ENCODE measurements around the gene PPP6R1. TPM values are rescaled to one million over a fixed set of nuclear protein-coding genes. Genes with fewer than 3 reads are reported as not detected.

Gene PPP6R1
- total and polyA plus RNA-seq, 2 experiments from 2014 or later = 37.1 to 76.0 TPM

GRCh38 chr19:55252760-55253663, 5.8 kb downstream of the PPP6R1 start:
- H3K9me3 ChIP-seq (ENCODE audit: low read depth) = no peaks in the 10 kb centered on the region
- H3K4me1 ChIP-seq (ENCODE audit: insufficient read depth) = peaks cover 19% of the 10 kb centered on the region
- no peak overlapping the region for H2AFZ ChIP-seq
- WGBS (ENCODE audit: low lambda C conversion rate, missing lambda C conversion rate) = 94% methylated on average over 21 of the region's 21 CpGs
- no peak overlapping the region for H3K4me2 ChIP-seq
- no peaks in the 10 kb centered on the region for H3K9me2 ChIP-seq (replicated peaks; ENCODE audit: insufficient read depth)
- H3K79me2 ChIP-seq = peaks cover 100% of the 10 kb centered on the region
- no peaks in the 10 kb centered on the region for H3K36me3 ChIP-seq (replicated peaks; ENCODE audit: insufficient read depth, low read depth)
- H3K27me3 ChIP-seq = no peaks in the 10 kb centered on the region
- no peak overlapping the region for H3K4me3 ChIP-seq
- H3K27ac ChIP-seq = no peak overlapping the region
- TF ChIP-seq EZH2phosphoT487 (IDR thresholded peaks at IDR 0.05; ENCODE audit: low read depth, severe bottlenecking, unreplicated experiment) (no peak), EZH2 (IDR thresholded peaks at IDR 0.05; ENCODE audit: borderline replicate concordance) (no peak), CTCF (IDR thresholded peaks at IDR 0.05; ENCODE audit: poor library complexity) (no peak)
- DNase-seq (ENCODE audit: low spot score) = no peak
- peaks cover 100% of the 10 kb centered on the region for H4K20me1 ChIP-seq (ENCODE audit: insufficient read depth, poor library complexity, severe bottlenecking)

GRCh38 chr19:55251341-55252081, 7.3 kb downstream of the PPP6R1 start:
- no peak overlapping the region for H3K4me3 ChIP-seq

GRCh38 chr19:55250262-55251036, 8.4 kb downstream of the PPP6R1 start:
- H3K27me3 ChIP-seq = no peaks in the 10 kb centered on the region
- H3K36me3 ChIP-seq (replicated peaks; ENCODE audit: insufficient read depth, low read depth) = no peaks in the 10 kb centered on the region
- H3K4me3 ChIP-seq = no peak overlapping the region
- TF ChIP-seq EZH2 (IDR thresholded peaks at IDR 0.05; ENCODE audit: borderline replicate concordance) = no peak
- TF ChIP-seq EZH2phosphoT487 (IDR thresholded peaks at IDR 0.05; ENCODE audit: low read depth, severe bottlenecking, unreplicated experiment) = no peak
- no peak for TF ChIP-seq CTCF (IDR thresholded peaks at IDR 0.05; ENCODE audit: poor library complexity)
- H4K20me1 ChIP-seq (ENCODE audit: insufficient read depth, poor library complexity, severe bottlenecking) = peaks cover 98% of the 10 kb centered on the region
- peaks cover 2% of the 10 kb centered on the region for H3K4me1 ChIP-seq (ENCODE audit: insufficient read depth)
- H2AFZ ChIP-seq = no peak overlapping the region
- no peak overlapping the region for H3K4me2 ChIP-seq
- no peak overlapping the region for H3K27ac ChIP-seq
- DNase-seq (ENCODE audit: low spot score) = no peak
- no peaks in the 10 kb centered on the region for H3K9me2 ChIP-seq (replicated peaks; ENCODE audit: insufficient read depth)
- no peaks in the 10 kb centered on the region for H3K9me3 ChIP-seq (ENCODE audit: low read depth)
- WGBS (ENCODE audit: low lambda C conversion rate, missing lambda C conversion rate) = 96% methylated on average over 18 of the region's 18 CpGs
- H3K79me2 ChIP-seq = peaks cover 87% of the 10 kb centered on the region

More at GRCh38 chr19:55251341-55252081, 7.3 kb downstream of the PPP6R1 start:
- Histone ChIP-seq H3K36me3 (replicated peaks; ENCODE audit: insufficient read depth, low read depth) (no peaks in the 10 kb centered on the region), H3K4me1 (ENCODE audit: insufficient read depth) (peaks cover 12% of the 10 kb centered on the region), H3K79me2 (peaks cover 98% of the 10 kb centered on the region), H3K4me2 (no peak overlapping the region), H3K9me2 (replicated peaks; ENCODE audit: insufficient read depth) (no peaks in the 10 kb centered on the region), H4K20me1 (ENCODE audit: insufficient read depth, poor library complexity, severe bottlenecking) (peaks cover 100% of the 10 kb centered on the region), H3K27ac (no peak overlapping the region), H2AFZ (no peak overlapping the region), H3K9me3 (ENCODE audit: low read depth) (no peaks in the 10 kb centered on the region), H3K27me3 (no peaks in the 10 kb centered on the region)
- TF ChIP-seq CTCF (IDR thresholded peaks at IDR 0.05; ENCODE audit: poor library complexity) = no peak
- no peak for TF ChIP-seq EZH2phosphoT487 (IDR thresholded peaks at IDR 0.05; ENCODE audit: low read depth, severe bottlenecking, unreplicated experiment)
- TF ChIP-seq EZH2 (IDR thresholded peaks at IDR 0.05; ENCODE audit: borderline replicate concordance) = no peak
- no peak for DNase-seq (ENCODE audit: low spot score)
- 84% methylated on average over 19 of the region's 19 CpGs for WGBS (ENCODE audit: low lambda C conversion rate, missing lambda C conversion rate)

Data from hepatocyte (in vitro differentiated cells).